HG02642 (cell line): ENCODE data around the gene AKAP13.
"Not testable (repeated sequence)": the region's sequence is repeated elsewhere in the genome, so short reads cannot be mapped to it uniquely, and the experiment has no call there.

Experiments used
- ATAC-seq: cut with Tn5 transposase; IDR thresholded peaks from one replicate; pipeline ENCODE4 v1.9.1; 2021; ENCODE audit warnings: mild to moderate bottlenecking; ENCODE audit not compliant: unreplicated experiment, poor library complexity

AKAP13 gene

DNA sequence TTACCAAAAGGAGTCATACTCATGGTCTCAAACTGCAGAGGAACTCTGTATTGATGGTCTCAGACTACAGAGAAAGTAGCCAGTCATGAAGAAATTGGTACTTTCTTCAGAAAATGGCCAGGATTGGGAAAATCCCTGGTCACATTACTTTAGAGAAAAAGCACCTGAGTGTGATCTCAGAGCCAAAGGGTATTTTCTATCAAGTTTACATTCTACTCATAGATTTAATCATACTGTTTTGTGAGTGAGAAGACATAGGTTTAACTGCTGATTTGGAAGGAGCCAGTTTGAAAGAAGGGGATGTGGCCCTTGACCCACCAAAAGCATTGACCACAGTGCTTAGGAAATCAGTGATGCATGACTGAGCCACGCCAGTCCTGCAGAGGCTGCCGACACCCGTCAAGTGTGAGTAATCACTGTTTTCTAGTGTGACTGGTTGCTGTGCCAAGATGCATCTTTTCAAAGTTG, 203.6 kb downstream of the AKAP13 start:
- ATAC-seq = peak; percentile 54

DNA sequence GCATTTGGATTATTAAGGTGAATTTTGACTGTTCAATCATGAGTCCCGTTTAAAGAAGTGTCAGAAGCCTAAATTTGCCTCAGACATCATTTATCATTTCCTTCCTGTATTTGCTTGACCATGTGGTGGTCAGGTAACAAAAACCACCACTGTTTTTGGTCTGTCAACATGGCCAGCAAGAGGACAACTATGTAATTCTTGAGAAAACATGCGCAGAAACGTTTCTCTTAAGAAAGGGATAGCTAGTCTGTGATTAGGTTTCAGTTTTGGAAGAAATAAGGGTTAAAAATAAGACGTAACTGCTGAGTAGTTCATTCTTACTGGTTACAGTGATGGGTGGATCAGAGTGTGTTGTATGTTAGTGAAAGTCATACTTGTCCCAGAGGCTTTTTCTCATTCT, 204.5 kb downstream of the AKAP13 start:
- no peak for ATAC-seq

DNA sequence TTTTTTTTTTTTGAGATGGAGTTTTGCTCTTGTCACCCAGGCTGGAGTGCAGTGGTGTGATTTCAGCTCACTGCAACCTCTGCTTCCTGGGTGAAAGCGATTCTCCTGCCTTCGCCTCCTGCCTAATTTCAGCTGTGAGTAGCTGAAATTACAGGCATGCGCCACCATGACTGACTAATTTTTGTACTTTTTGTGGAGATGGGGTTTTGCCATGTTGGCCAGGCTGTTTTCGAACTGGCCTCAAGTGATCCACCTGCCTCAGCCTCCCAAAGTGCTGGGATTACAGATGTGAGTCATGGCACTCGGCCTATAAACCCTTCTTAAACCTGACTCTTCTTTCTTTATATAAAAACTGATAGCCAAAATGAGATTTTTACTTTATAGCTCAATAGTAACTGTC, 205.8 kb downstream of the AKAP13 start:
- not testable (repeated sequence) for ATAC-seq

DNA sequence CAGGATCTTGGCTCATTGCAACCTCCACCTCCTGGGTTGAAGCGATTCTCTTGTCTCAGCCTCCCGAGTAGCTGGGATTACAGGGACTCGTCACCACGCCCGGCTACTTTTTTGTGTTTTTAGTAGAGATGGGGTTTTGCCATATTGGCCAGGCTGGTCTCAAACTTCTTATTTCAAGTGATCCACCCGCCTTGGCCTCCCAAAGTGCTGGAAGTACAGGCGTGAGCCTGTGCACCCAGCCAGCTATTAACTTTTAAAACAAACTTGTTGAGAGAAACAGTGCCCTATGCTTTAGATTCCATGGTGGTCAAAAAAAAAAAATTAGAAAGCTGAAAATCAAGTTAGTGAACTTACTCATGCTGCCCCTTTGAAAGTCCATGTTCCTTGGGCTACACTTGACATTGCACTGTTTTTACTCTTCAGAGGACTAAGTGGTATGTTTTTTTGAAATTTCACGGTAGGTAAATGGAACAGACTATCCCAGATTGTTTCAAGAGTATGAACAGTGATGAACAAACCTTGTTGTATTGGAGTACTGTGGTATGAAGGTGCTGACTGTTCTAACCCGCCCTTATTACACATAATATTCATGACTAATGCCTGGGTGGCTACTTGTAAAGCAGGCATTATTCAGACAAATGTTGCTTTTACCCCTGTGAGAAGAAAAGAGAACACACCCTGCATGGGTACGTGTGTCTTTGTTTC, 207.5 kb downstream of the AKAP13 start:
- ATAC-seq = no peak

DNA sequence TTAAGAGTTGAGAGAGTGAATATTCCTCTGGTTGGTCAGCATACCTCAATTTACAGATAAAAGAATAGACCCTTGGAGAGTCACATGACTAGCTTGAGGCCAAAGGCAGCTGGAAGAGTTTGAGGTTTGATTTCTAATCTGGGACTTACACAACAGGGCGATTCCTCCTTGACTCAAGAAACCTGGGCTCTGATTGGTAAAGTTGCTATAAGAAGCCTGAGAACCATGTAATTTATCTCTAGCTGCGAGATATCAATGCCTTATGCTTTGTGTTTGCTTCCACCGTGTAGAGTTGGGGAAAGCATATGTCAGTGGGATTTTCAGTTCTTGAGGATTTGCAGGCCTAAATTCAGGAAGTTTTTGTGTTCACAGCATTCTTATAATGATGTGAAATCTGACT, 208.3 kb downstream of the AKAP13 start:
- ATAC-seq = no peak

DNA sequence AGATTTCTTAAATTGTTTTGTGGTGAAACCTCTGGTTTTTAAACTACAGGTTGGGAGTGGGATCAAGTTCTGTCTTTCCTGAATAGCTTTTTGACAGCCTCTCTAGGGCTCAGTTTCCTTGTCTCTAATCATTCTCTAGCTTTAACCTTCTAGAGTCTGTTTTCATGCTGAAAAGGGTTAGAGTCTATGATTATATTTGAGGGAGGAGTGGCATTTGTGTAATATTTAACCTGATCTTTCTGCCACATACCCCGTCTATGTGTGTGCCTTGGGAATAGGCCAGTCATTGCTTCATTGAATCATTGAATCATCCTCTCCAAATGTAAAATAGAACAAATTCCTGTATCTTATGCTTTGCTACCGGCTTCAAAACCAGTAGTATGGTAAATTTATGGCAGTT, 209.4 kb downstream of the AKAP13 start:
- ATAC-seq = no peak

DNA sequence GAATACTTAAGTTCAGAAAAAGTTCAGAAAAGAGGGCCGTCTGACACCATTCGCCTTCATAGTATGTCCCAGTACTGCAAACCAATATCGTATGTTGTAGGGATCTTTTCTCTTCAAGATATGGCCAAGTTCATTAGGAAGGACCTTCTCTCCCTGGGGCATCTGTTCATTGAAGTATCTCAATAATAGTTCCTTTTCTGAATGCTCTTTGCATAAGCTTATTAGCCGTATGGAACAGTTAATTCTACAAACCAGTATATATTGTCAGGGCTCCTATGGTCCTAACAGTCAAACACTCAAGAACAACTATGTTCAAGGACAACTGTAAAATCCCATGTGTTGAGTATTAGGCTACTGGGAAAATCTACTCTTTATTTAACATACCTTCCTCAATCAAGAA, 211.2 kb downstream of the AKAP13 start:
- no peak for ATAC-seq

DNA sequence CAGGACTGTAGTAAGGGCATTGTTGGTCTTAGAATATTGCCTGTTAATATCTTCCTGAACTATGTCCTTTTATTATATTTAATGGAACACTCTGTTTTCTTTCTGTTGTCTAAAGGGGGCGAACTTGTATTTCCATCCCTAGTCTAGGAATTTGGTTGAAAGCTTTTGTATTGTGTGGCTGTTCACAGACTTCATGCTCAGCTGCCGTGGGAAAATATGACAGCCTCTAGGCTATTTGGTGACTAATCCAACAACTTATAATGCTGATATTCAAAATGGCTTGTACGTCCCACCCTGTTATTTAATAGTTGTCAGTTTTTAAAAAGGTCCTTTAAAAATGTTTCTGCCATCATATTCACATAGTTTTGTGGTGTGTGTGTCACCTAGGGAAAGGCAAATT, 211.7 kb downstream of the AKAP13 start:
- ATAC-seq = no peak

DNA sequence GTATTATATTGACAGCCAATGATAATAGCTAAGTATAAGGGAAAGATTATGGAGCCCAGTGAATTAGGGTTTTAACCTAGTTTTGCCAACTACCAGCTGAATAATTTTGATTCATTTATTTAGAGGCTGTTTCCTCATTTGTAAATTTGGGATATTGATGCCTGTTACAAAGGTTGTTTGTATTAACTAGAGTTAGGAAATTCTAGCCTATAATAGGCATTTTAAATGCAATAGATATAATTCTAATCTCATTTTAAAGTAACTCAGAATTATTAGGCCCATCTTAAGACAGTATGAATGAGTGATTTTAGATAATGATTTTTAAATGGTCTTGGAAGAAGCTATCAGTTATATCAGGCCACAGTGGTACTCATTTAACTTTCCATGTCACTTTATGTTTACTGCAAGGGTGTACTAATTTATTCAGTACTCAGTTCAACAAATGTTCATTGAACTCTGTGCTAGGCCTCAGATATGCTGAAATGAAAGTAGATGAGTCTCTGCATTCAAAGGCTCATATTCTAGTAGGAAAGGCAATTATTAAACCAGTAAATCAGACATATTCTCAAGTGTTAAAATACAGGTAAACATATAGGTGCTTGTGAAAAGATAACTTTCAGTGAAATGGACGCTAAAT, 213.5 kb downstream of the AKAP13 start:
- no peak for ATAC-seq

DNA sequence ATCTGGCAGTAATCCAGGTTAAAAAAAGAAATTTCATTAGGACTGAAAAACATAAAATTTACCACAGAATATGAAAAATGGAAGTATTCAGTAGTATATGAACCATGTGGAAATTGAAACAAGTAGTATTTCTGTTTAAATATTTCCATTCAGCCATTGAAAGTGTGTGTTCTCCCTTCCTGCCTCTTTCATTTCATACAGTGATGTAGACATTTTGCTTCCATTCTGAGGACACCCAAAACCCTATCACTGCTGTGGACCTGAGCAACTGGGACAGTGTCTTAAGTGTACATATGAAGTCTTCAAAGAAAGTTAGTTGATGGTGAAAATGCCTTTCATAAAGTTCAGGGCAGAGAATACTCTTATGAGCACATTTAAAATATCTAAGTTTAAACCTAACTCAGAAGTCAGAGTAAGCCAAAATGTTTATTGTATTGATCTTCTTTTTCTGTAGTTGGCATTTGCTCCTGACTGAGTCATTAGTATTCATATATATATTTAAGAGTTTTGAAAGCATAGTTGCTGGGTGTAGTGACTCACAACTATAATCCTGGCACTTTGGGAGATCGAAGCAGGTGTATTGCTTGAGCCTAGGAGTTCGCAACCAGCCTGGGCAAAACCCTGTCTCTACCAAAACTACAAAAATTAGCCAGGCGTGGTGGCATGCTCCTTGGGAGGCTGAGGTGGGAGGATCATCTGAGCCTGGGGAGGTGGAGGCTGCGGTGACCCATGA, 215.6 kb downstream of the AKAP13 start:
- no peak for ATAC-seq

DNA sequence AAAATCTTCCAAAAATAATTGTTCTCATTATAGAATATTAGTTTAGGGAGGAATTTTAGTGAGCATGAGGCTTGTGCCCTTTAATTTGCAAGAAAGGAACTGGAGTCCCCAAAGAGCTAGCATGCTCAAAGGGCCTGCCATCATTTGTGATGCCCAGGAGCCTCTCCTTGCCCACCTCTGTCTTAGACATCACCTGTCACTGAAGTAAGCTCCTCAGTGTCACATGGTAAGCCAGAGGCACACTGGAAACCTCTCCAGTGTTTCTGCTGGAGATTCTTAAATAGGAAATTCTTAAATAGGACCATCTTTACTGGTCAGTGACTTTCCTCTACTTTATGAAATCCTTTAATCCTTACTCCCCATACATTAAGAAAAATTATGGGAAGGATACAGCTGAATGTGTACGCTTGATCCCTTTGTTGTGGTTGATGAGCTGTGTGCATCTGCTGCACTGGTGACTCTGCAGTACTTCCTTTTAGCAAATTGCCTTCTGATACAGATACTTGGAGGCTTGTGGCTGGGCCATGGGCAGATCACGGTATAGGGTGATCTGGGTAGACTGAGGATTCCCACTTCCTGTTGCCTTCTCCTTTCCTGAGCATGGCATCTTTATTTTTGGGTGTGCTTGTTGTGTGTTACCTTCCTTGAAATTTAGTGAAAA, 216.9 kb downstream of the AKAP13 start:
- ATAC-seq = no peak

DNA sequence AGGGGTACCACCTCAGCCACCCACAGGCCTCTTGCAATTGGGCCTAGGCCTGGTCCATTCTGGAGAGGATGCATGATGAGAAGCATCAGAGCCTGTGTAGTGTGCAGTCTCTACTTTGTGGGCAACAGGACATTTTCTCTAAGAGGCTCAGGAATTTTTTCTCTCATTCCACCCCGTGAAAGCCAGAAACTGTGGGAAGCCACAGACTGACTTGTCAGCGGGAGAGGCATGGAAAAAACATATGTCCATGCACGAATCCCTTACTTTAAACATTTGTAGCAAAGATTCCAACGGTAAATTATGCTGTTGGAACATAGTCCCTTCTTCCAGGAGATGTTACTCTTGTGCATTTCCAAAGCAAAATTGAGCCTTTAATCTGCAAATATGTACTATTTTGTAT, 217.8 kb downstream of the AKAP13 start:
- ATAC-seq = no peak

DNA sequence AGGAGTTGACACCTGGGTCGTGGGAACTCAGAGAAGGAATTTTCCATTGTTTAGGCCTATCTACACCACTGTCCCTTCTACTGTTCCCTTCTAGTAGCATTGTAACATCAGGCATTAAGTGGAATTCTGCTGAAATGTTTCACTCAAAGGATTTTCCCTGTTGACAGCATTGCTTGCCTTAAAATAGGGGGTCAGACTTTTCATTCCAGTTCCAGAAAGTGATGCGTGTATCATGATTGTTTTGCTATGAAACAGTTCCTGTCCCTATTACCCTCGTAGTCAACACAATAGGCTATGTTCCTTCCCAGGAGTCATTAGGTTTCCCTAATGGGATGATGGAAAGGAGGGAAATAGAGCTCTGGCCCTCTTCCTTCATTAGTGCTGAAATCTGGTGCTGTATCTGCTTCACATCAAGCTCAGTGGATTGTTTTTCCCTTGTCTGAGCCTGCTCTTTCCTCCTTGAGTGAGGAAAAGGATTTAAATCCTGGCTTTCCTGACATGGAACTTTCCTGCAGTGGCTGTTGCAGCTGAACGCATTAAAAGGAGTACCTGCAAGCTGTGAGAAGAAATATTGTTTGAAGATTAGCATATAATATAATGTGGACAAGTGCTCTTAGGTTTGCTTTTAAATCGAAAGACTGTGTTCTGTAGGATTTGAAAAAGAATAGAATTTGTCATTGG, 218.5 kb downstream of the AKAP13 start:
- no peak for ATAC-seq

DNA sequence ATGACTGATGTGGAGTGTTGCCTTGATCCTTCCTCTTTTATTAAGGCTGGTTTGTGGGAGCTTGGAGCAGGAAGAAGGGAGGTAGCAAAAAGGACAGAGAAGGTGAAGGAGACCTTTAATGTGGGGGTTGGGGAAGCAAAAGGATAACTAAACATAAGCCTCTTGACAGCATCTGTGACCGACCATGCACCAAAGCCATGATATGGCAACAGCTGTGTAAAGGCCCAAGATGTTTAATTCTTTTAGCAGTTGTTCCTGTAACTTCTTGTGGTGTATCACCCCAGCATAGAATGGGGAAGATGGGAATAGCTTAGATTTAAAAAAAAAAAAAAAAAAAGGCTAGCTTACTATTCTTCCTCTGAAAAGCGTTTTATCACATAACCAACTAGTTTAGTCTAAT, 219.6 kb downstream of the AKAP13 start:
- ATAC-seq = no peak

DNA sequence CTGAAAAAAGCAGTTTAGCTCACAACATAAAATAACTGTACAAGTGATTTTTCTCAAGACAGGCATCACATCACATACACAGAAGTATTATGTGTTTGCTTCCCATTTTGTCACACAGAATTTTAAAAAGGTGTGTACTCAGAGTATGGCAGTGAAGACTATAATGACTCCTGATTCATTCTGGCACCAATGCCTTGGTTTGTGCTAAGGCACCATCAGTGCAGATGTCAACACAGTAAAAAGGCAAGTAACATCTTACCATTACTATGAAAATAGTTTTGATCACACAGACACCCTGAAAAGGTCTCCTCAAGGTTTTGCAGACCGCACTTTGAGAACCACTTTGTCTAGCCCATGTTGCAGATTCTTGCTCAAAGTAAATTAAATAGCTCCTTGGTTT, 222.8 kb downstream of the AKAP13 start:
- ATAC-seq = no peak

DNA sequence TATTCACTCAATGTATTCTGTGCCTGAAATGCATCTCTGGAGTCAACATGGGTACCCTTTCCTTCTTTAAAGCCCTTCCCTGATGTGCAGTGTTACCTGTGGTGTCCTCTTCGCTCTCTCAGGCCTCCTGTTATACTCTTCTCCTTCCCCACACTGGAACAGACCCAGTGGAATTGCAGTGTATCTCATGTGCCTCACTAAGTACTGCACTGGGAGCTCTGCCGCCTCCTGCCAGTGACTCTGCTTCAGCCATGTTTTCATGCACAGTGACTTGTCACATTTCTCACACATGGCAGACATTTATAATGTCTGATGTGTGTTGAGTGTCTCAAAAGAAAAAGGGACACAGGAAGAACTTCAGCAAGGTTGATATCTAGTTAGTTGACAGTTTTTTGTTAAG, 223.3 kb downstream of the AKAP13 start:
- no peak for ATAC-seq

DNA sequence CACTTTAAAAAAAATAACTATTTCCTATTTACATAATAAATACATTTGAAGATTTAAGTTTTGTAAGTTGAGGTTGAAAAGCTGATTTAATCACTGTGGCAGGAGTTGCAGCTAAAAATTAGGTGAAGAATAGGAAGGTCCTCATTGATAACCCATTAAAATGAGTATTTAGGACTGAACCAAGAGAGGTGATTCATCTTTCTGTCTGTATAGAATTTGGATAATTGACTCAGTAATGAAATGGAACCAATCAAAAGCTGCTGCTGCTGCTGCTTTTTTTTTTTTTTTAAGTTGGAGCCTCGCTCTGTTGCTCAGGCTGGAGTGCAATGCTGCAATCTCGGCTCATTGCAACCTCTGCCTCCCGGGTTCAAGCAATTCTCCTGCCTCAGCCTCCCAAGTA, 223.8 kb downstream of the AKAP13 start:
- ATAC-seq = no peak

DNA sequence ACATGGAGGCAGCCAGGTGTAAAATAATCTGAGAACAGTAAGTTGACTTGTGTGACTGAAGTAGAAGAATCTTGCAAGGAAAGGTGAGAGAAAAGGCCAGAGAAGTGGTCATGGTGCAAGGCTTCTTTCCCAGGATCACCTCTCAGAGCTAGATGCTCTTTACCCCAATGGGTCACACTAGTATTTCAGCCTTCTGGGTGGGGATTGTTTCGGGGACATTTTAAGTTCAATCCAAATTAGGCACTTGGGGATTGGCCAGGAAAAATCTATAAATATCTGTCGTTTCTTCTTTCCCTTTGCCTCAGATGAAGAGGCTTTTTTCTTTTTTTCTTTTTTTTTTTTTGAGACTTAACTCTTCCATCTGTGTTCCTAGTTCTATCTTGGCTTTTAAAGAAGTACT, 226.3 kb downstream of the AKAP13 start:
- ATAC-seq = no peak

DNA sequence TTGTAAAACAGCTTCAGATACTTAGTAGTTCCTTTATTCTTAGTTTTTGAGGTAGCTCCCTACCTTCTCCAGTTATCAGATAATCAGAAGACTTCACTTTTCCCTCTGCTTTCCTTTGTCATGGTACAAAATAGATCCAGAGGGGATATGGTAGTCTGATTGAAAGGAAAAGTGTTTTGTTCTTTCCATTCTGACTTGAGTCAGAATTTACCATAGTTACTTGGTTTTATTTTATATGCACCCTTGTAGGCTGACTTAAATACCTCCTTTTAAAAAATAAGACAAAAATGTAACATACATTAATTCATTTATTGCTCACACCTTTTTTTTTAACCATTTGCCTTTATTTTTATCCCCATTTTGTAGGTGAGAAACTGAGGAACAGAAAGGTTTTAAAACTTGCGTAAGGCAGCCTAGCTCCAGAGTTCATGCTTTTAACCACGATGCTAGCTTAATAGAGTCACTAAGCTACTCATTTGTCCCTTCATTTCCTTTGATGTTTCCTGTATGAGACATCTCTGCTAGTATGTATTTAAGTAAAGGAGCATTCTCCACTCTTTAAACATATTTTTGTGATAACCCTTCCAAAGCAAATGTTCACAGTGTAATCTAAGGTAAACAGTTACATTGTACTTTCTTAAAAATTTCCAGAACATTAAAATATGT, 226.9 kb downstream of the AKAP13 start:
- ATAC-seq = no peak

DNA sequence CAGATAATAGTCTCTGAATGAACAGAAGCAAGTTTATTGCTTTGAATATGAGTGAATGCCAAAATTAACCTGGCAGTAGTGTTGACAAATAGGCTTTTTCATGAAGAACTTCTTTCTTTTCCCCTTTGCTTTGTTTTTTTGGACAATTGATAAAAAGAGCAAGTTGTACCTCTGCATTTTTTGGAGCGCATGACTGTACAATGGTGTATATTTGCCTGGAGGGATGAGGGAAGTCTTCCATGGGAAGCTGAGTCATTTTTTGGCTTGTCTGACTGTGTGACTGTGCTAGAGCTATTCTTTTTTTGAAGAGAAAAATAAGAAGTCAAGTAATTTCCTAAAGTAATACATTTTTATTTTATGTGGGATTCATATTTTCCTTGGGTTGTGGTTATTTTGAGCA, 227.4 kb downstream of the AKAP13 start:
- no peak for ATAC-seq
